ENCODE measurements around the gene PPP1R13B. TPM values are rescaled to one million over a fixed set of nuclear protein-coding genes. Genes with fewer than 3 reads are reported as not detected.
A peak's percentile ranks its signal among the peaks of the same experiment; 100 is the strongest.

Gene PPP1R13B
- total RNA-seq, 1 donor from 2014 or later: 40.3 TPM

DNA sequence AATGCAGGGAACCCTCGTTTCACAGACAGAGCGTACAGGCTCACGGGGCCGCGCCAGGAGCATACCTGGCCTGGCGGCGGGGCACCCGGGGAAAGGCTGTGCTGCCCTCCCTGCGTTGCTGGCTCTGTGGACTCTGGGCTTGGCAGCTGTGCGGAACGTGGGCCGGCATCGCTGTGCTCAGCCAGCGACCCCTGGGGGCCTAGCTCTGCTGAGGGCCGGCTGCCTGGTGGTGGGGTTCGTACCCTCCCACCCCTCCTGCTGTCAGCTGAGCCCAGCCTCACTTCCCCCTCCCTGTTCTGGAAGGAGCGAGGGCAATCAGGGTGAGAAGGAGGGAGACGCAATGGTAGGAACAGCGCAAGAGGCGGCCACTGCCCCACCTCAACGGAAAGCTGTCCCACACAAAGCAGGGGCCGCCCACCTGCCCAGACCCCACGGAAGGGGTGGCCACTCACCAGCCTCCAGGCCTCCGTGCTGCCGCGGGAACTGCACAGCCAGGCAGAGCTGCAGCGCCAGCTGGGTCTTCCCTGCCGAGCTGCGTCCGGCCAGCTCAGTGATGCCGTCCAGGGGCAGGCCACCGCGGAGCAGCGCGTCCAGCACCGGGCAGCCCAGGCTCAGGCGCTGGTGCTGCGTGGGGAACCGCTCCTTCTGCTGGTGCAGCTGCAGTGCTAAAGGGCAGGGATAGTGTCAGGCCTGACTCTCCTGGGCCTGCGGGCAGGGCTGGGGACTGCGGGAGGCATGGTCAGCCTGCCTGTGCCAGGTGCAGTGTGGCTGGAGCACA, 140.6 kb downstream of the PPP1R13B start:
- TF ChIP-seq, protein P1, sequence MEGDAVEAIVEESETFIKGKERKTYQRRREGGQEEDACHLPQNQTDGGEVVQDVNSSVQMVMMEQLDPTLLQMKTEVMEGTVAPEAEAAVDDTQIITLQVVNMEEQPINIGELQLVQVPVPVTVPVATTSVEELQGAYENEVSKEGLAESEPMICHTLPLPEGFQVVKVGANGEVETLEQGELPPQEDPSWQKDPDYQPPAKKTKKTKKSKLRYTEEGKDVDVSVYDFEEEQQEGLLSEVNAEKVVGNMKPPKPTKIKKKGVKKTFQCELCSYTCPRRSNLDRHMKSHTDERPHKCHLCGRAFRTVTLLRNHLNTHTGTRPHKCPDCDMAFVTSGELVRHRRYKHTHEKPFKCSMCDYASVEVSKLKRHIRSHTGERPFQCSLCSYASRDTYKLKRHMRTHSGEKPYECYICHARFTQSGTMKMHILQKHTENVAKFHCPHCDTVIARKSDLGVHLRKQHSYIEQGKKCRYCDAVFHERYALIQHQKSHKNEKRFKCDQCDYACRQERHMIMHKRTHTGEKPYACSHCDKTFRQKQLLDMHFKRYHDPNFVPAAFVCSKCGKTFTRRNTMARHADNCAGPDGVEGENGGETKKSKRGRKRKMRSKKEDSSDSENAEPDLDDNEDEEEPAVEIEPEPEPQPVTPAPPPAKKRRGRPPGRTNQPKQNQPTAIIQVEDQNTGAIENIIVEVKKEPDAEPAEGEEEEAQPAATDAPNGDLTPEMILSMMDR (IDR thresholded peaks at IDR 0.05; ENCODE audit: unreplicated experiment): no peak
- Mint-ChIP-seq H3K9me3 (ENCODE audit: low read depth) (no peaks in the 10 kb centered on the region), H3K4me3 (ENCODE audit: low read depth) (no peak overlapping the region), H3K27me3 (no peaks in the 10 kb centered on the region), H3K4me1 (ENCODE audit: low read depth) (no peaks in the 10 kb centered on the region), H3K27ac (no peak overlapping the region), H3K36me3 (ENCODE audit: insufficient read depth) (peaks cover 2% of the 10 kb centered on the region)
- no peak for DNase-seq (ENCODE audit: low spot score, unreplicated experiment)

DNA sequence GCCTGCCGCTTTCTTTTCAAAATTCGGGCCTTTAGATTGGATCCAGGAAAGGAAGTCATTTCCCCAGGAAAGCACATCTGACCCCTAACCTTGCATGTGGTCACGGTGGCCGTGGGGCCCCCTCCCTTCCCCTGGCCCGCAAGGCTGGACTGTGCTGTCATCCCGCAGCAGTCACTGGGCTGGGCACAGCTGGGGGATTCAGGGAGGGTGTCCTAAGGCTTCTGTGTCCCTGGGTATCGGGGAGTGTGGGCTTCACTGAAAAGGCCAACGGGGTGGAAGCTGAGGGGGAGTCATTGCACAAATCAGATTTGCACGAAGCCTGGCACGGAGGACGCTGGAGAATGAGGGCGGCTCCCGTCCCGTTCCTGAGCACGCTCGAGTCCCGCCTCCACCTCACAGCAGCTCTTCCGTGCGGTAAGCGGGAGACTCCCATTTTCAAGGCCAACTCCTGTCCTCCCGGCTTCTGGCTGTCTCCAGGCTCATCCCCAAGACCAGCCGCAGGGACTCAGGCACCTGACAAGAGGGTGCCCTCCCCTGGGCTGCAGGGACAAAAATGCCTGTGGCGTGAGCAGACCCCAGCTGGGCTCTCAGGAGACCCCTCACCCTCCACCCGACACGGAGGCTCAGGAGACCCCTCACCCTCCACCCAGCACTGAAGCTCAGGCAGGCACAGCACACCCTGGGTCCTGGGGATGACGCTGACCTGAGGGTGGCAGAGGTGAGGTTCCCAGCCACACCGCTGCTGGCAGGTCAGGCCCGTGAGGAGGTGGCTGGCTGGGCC, 141.7 kb downstream of the PPP1R13B start:
- DNase-seq (ENCODE audit: low spot score, unreplicated experiment): no peak
- TF ChIP-seq, protein P1 (IDR thresholded peaks at IDR 0.05; ENCODE audit: unreplicated experiment): no peak
- Mint-ChIP-seq H3K27ac (no peak overlapping the region), H3K27me3 (no peaks in the 10 kb centered on the region), H3K4me1 (ENCODE audit: low read depth) (no peaks in the 10 kb centered on the region), H3K9me3 (ENCODE audit: low read depth) (no peaks in the 10 kb centered on the region), H3K4me3 (ENCODE audit: low read depth) (no peak overlapping the region), H3K36me3 (ENCODE audit: insufficient read depth) (peaks cover 2% of the 10 kb centered on the region)

DNA sequence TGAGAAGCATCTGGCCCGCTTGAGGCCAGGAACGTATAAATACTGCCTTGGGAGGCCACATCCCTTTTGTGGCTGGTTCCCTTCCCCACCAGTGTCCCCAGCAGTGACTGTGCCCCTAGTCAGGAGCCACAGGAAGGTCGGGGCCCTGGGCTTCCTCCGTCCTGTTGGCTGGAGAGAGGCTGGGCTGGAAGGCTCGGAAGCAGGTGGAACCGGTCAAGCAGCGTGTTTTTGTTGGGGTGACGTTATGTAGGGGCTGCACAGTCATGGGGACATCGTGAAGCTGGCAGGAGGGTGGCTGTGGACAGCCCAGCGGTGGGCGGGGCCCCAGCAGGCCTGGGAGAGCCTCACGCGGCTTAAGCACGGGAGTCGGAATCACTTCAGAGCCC, 142.3 kb downstream of the PPP1R13B start:
- no peaks in the 10 kb centered on the region for H3K9me3 Mint-ChIP-seq (ENCODE audit: low read depth)
- DNase-seq (ENCODE audit: low spot score, unreplicated experiment): no peak
- H3K36me3 Mint-ChIP-seq (ENCODE audit: insufficient read depth): peaks cover 2% of the 10 kb centered on the region
- H3K27me3 Mint-ChIP-seq: no peaks in the 10 kb centered on the region
- peak overlapping the region; percentile 83 for H3K27ac Mint-ChIP-seq
- TF ChIP-seq, protein P1 (IDR thresholded peaks at IDR 0.05; ENCODE audit: unreplicated experiment): no peak
- H3K4me1 Mint-ChIP-seq (ENCODE audit: low read depth): no peaks in the 10 kb centered on the region
- no peak overlapping the region for H3K4me3 Mint-ChIP-seq (ENCODE audit: low read depth)

DNA sequence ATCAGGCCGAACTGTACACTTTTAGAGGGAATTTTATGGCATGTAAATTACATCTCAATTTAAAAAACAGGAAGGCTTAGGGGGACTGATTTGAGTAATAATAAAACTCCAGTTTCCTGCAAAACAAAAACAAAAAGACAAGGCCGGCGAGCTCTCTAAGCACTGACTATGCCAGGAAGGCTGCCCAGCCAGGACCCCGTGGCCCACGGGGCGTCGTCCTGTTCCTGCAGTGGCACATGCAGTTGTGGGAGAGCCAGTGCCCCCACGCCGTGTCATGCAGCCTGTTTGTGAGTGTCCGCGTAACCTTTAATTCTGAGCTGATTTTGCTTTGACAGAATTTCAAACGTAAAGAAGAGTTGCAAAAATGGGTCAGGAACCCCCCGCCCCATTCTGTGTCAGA, 142.7 kb downstream of the PPP1R13B start:
- Mint-ChIP-seq H3K27ac (no peak overlapping the region), H3K9me3 (ENCODE audit: low read depth) (no peaks in the 10 kb centered on the region), H3K36me3 (ENCODE audit: insufficient read depth) (peaks cover 2% of the 10 kb centered on the region), H3K27me3 (no peaks in the 10 kb centered on the region), H3K4me1 (ENCODE audit: low read depth) (no peaks in the 10 kb centered on the region), H3K4me3 (ENCODE audit: low read depth) (no peak overlapping the region)
- no peak for DNase-seq (ENCODE audit: low spot score, unreplicated experiment)
- TF ChIP-seq, protein P1 (IDR thresholded peaks at IDR 0.05; ENCODE audit: unreplicated experiment): no peak

DNA sequence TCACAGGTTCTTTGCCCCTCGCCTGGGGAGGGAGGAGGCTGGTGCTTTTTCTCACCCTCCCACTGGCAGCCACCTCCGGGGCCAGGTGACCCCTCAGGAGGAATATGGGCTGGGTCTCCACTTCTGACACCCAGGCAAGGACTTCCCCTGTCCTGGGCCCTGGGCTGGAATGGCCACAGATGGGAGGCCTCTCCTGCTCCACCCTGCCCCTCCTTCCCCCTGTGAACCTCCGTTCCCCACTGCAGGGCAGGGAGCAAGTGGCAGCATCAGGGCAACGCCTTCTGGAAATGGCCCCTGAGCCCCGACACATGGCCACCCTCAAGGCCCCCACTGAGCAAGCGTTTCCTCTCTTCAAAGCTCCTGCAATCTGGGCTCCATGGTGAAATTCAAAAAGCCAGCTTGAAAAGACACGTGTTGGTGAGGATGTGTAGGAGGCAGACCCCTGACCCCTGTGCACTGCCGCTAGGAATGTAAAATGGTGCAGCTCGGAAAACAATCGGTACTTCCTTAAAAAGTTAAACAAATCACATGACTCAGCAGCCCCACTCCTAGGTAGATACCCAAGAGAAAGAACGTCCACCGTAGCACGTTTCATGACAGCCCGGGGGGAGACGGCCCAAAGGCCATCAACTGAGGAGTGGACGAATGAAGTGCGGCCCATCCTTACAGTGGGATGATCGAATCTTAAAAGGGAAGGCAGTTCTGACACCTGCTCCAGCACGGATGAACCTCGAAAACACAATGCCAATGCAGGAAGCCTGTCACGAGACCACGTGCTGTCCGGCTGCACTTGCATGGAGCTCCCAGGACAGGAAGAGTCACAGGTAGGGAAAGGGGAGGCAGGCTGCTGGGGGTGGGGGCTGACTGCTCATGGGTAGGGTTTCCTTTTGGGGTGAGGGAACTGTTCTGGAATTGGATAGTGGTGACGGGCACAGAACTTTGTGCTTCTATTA, 143.7 kb downstream of the PPP1R13B start:
- DNase-seq (ENCODE audit: low spot score, unreplicated experiment): no peak
- peaks cover 2% of the 10 kb centered on the region for H3K36me3 Mint-ChIP-seq (ENCODE audit: insufficient read depth)
- H3K4me3 Mint-ChIP-seq (ENCODE audit: low read depth): no peak overlapping the region
- TF ChIP-seq, protein P1 (IDR thresholded peaks at IDR 0.05; ENCODE audit: unreplicated experiment): no peak
- no peaks in the 10 kb centered on the region for H3K4me1 Mint-ChIP-seq (ENCODE audit: low read depth)
- H3K9me3 Mint-ChIP-seq (ENCODE audit: low read depth): no peaks in the 10 kb centered on the region
- H3K27ac Mint-ChIP-seq: peak overlapping the region; percentile 36
- no peaks in the 10 kb centered on the region for H3K27me3 Mint-ChIP-seq
